H1 (cell line): ENCODE measurements around the gene ENDOV. TPM values are rescaled to one million over a fixed set of nuclear protein-coding genes. Genes with fewer than 3 reads are reported as not detected.

ENCODE experiments used
- CTCF ChIA-PET: fragments of 300-600 bp; sonication (Branson Sonifier 250); formaldehyde crosslinking; loops from one replicate; lab custom pipeline; 2021; ENCODE audit not compliant: partially characterized antibody; lab: Charles Lee
- POLR2A ChIA-PET: fragments of 300-600 bp; sonication (Branson Sonifier 250); formaldehyde crosslinking; loops from one replicate; lab custom pipeline; 2021; ENCODE audit warnings: inconsistent platforms; ENCODE audit not compliant: partially characterized antibody; lab: Charles Lee
- DNase-seq, 2 experiments: peaks; one replicate each; pipeline versions ENCODE4 v3.0.0 to v3.0.0-alpha.2; 2010 to 2022; ENCODE audit warnings: low spot score in 2 of 2, low read depth in 1 of 2, mixed read lengths in 1 of 2
- FAIRE-seq: peaks from 2 replicates; lab custom pipeline; 2011; peaks lifted over from hg19 to GRCh38; lab: Jason Lieb, UNC
- H2AFZ ChIP-seq: 2 replicates; pipeline ENCODE4 v1.8.1; 2012; ENCODE audit warnings: low read length, inconsistent platforms
- H2AK5ac ChIP-seq: 2 replicates; pipeline ENCODE4 v1.6.1; 2013; ENCODE audit warnings: low read depth, low read length
- H2BK120ac ChIP-seq: replicated peaks from 2 replicates; pipeline ENCODE3; 2013; ENCODE audit warnings: low read depth, low read length, inconsistent platforms
- H2BK12ac ChIP-seq: 2 replicates; pipeline ENCODE4 v1.6.1; 2013; ENCODE audit warnings: low read depth, low read length
- H2BK15ac ChIP-seq: 2 replicates; pipeline ENCODE4 v1.6.1; 2013; ENCODE audit warnings: low read length
- H2BK20ac ChIP-seq: 2 replicates; pipeline ENCODE4 v1.6.1; 2013; ENCODE audit warnings: low read length
- H2BK5ac ChIP-seq: 2 replicates; pipeline ENCODE4 v1.6.1; 2013; ENCODE audit warnings: low read depth, low read length
- H3K14ac ChIP-seq: 2 replicates; pipeline ENCODE4 v1.6.1; 2013; ENCODE audit warnings: inconsistent platforms; ENCODE audit not compliant: insufficient read length
- H3K18ac ChIP-seq: 2 replicates; pipeline ENCODE4 v1.6.1; 2013; ENCODE audit warnings: low read length; ENCODE audit errors: extremely low read depth
- H3K23ac ChIP-seq: 2 replicates; pipeline ENCODE4 v1.6.1; 2013; ENCODE audit warnings: inconsistent platforms; ENCODE audit not compliant: insufficient read length
- H3K23me2 ChIP-seq: 2 replicates; pipeline ENCODE4 v1.6.1; 2013; ENCODE audit warnings: low read depth, low read length
- H3K27ac ChIP-seq: 2 replicates; pipeline ENCODE4 v1.6.1; 2011; ENCODE audit warnings: low read depth, low read length, inconsistent platforms
- H3K27me3 ChIP-seq, 4 experiments: replicated peaks in 1 of 4; 1 replicate in 1 of 4; 2 replicates in 3 of 4; pipeline versions ENCODE4 v1.6.1 to v1.8.1; 2011 to 2013; ENCODE audit warnings: low read length in 3 of 4, mild to moderate bottlenecking in 3 of 4, inconsistent platforms in 2 of 4, mixed read lengths in 2 of 4, moderate library complexity in 1 of 4; ENCODE audit not compliant: control insufficient read depth in 3 of 4, insufficient read depth in 3 of 4; ENCODE audit errors: extremely low read depth in 1 of 4
- H3K36me3 ChIP-seq, 4 experiments: 2 replicates each; pipeline versions ENCODE4 v1.6.1 to v1.8.1; 2011 to 2013; ENCODE audit warnings: mild to moderate bottlenecking in 4 of 4, low read length in 3 of 4, moderate library complexity in 2 of 4, control low read depth in 1 of 4, inconsistent platforms in 1 of 4; ENCODE audit not compliant: insufficient read depth in 4 of 4, control insufficient read depth in 2 of 4
- H3K4ac ChIP-seq: replicated peaks from 2 replicates; pipeline ENCODE3; 2013; ENCODE audit warnings: low read length, low read depth, mixed read lengths, inconsistent platforms; ENCODE audit not compliant: insufficient read length
- H3K4me1 ChIP-seq, 4 experiments: replicated peaks in 1 of 4; 1 replicate in 1 of 4; 2 replicates in 3 of 4; pipeline versions ENCODE4 v1.6.1 to v1.8.1; 2011 to 2013; ENCODE audit warnings: low read length in 3 of 4, inconsistent platforms in 2 of 4, mixed read lengths in 1 of 4; ENCODE audit not compliant: insufficient read depth in 4 of 4, control insufficient read depth in 3 of 4
- H3K4me2 ChIP-seq, 2 experiments: 2 replicates each; pipeline versions ENCODE4 v1.6.1 to v1.8.1; 2011 to 2013; ENCODE audit warnings: low read depth in 2 of 2, low read length in 2 of 2, control low read depth in 1 of 2, inconsistent platforms in 1 of 2, mild to moderate bottlenecking in 1 of 2; ENCODE audit not compliant: insufficient read depth in 1 of 2
- H3K4me3 ChIP-seq, 4 experiments: fragments of 200-600, 300-600 bp in 1 of 4; sonication (generic), shearing (Covaris generic), sonication (Bioruptor Twin) in 1 of 4; 2 replicates each; pipeline versions ENCODE4 v1.5.1 to v1.8.1; 2011 to 2016; ENCODE audit warnings: low read length in 4 of 4, low read depth in 3 of 4, control low read depth in 2 of 4, inconsistent platforms in 2 of 4, mild to moderate bottlenecking in 2 of 4, mixed read lengths in 1 of 4, moderate library complexity in 1 of 4; ENCODE audit not compliant: insufficient read depth in 2 of 4; ENCODE audit errors: extremely low read depth in 1 of 4
- H3K56ac ChIP-seq: replicated peaks from 2 replicates; pipeline ENCODE3; 2013; ENCODE audit warnings: low read depth, mild to moderate bottlenecking, mixed read lengths, low read length, inconsistent platforms; ENCODE audit not compliant: insufficient read length
- H3K79me1 ChIP-seq: 2 replicates; pipeline ENCODE4 v1.6.1; 2013; ENCODE audit warnings: low read depth, low read length, control low read depth
- H3K79me2 ChIP-seq, 2 experiments: 2 replicates each; pipeline versions ENCODE4 v1.6.1 to v1.8.1; 2012 to 2013; ENCODE audit warnings: low read length in 2 of 2, mild to moderate bottlenecking in 2 of 2, inconsistent platforms in 1 of 2; ENCODE audit not compliant: insufficient read depth in 2 of 2, control insufficient read depth in 1 of 2
- H3K9ac ChIP-seq, 4 experiments: replicated peaks in 1 of 4; 1 replicate in 1 of 4; 2 replicates in 3 of 4; pipeline versions ENCODE4 v1.6.1 to v1.8.1; 2011 to 2013; ENCODE audit warnings: low read depth in 3 of 4, low read length in 3 of 4, control low read depth in 2 of 4, mild to moderate bottlenecking in 2 of 4, moderate library complexity in 2 of 4, inconsistent platforms in 1 of 4; ENCODE audit errors: extremely low read depth in 1 of 4
- H3K9me3 ChIP-seq, 2 experiments: 2 replicates each; pipeline versions ENCODE4 v1.6.1 to v1.8.1; 2012 to 2013; ENCODE audit warnings: mild to moderate bottlenecking in 2 of 2, moderate library complexity in 2 of 2, control low read depth in 1 of 2, inconsistent platforms in 1 of 2, low read depth in 1 of 2, low read length in 1 of 2, mixed read lengths in 1 of 2; ENCODE audit not compliant: insufficient read depth in 2 of 2
- H4K20me1 ChIP-seq, 2 experiments: replicated peaks in 1 of 2; 2 replicates each; pipeline versions ENCODE3 to v1.8.1; 2011 to 2013; ENCODE audit warnings: inconsistent platforms in 2 of 2, low read length in 2 of 2, mild to moderate bottlenecking in 1 of 2; ENCODE audit not compliant: insufficient read depth in 2 of 2, control insufficient read depth in 1 of 2
- H4K5ac ChIP-seq: 2 replicates; pipeline ENCODE4 v1.6.1; 2013; ENCODE audit warnings: low read length, low read depth, mixed read lengths, inconsistent platforms; ENCODE audit not compliant: insufficient read length
- H4K8ac ChIP-seq: 2 replicates; pipeline ENCODE4 v1.8.0; 2013; ENCODE audit warnings: mild to moderate bottlenecking, moderate library complexity, low read length, inconsistent platforms; ENCODE audit not compliant: insufficient read depth; ENCODE audit errors: extremely low read depth
- H4K91ac ChIP-seq: replicated peaks from 2 replicates; pipeline ENCODE3; 2013; ENCODE audit warnings: low read length, mixed read lengths, inconsistent platforms; ENCODE audit not compliant: insufficient read length
- ASH2L ChIP-seq: fragments of 200-600, 300-600 bp; sonication (generic); IDR thresholded peaks from one replicate; pipeline ENCODE4 v1.7.1; 2017; ENCODE audit warnings: low read length
- WGBS, 2 experiments: shearing (Covaris generic) in 1 of 2; methylation state at CpG; one replicate each; pipeline versions ENCODE4 v1.1.6 to v1.1.7; 2013 to 2015; ENCODE audit warnings: low lambda C conversion rate in 2 of 2, mixed read lengths in 2 of 2, inconsistent platforms in 1 of 2, low coverage in 1 of 2, missing lambda C conversion rate in 1 of 2; ENCODE audit not compliant: insufficient replicate concordance in 2 of 2, insufficient coverage in 1 of 2, insufficient read length in 1 of 2; ENCODE audit errors: extremely low coverage in 1 of 2, missing lambda C conversion rate in 1 of 2; 5-methylcytosine and 5-hydroxymethylcytosine counted together
- polyA plus RNA-seq, 7 experiments: library from polyadenylated mRNA; depleted of rRNA in 3 of 7; stranded (reverse) in 5 of 7; unstranded in 2 of 7; fragments of >200 nt in 5 of 7; fragments of 200-250 nt in 2 of 7; gene quantifications; 1 replicate in 5 of 7; 2 replicates in 1 of 7; 4 replicates in 1 of 7; pipeline versions ENCODE4 v1.2.1 to v1.2.3, GENCODE V29; 2011 to 2013; ENCODE audit warnings: missing spikeins in 2 of 7, mixed read lengths in 2 of 7
- total RNA-seq: library from RNA; stranded (reverse); fragmentation: NEBNext Ultra II Directional; extraction: Animal tissue kit (Norgen Biotek cat#: 25700); gene quantifications from 2 replicates; pipeline ENCODE4 v1.2.1, GENCODE V29; 2021
- TF ChIP-seq, protein P1 (sequence below): IDR thresholded peaks from 2 replicates; pipeline ENCODE4 v1.6.1; 2011; ENCODE audit warnings: low read length, improper control_type of control experiment

ENDOV gene
- total and polyA plus RNA-seq, 2 of the 8 experiments (the other 6 are each of a cell fraction or from before 2014, with no cell fraction given) = 10.6 to 13.3 TPM

- no peak overlapping the region for H2BK5ac ChIP-seq
- no peak overlapping the region for H2AK5ac ChIP-seq
- H2BK120ac ChIP-seq = no peak overlapping the region
- H3K79me1 ChIP-seq = no peaks in the 10 kb centered on the region
- H4K5ac ChIP-seq = no peak overlapping the region
- DNase-seq (no peak), FAIRE-seq (no peak)
- H3K4me3 ChIP-seq = no peak overlapping the region
- no peak overlapping the region for H3K4me2 ChIP-seq
- no peaks in the 10 kb centered on the region for H3K4me1 ChIP-seq
- no peaks in the 10 kb centered on the region for H3K79me2 ChIP-seq
- no peak overlapping the region for H2BK20ac ChIP-seq
- no peak overlapping the region for H3K18ac ChIP-seq
- no peaks in the 10 kb centered on the region for H3K36me3 ChIP-seq
- H2BK12ac ChIP-seq = no peak overlapping the region
- no peak overlapping the region for H3K27ac ChIP-seq
- H3K9ac ChIP-seq = no peak overlapping the region
- no peak overlapping the region for H4K8ac ChIP-seq
- no peak overlapping the region for H2BK15ac ChIP-seq
- no peak overlapping the region for H4K91ac ChIP-seq
- H3K14ac ChIP-seq = no peak overlapping the region
- H3K4ac ChIP-seq = no peak overlapping the region
- ChIA-PET CTCF (interaction anchor here (0.7 to 1.4 kb wide), 3 partner anchors 19 to 552 kb away, joined by 3 to 5 read pairs (median 3); no protein-coding TSS in a partner anchor), POLR2A (no interaction called here)
- no peaks in the 10 kb centered on the region for H3K23me2 ChIP-seq
- H2AFZ ChIP-seq = no peak overlapping the region
- no peak overlapping the region for H3K56ac ChIP-seq
- TF ChIP-seq, protein P1, sequence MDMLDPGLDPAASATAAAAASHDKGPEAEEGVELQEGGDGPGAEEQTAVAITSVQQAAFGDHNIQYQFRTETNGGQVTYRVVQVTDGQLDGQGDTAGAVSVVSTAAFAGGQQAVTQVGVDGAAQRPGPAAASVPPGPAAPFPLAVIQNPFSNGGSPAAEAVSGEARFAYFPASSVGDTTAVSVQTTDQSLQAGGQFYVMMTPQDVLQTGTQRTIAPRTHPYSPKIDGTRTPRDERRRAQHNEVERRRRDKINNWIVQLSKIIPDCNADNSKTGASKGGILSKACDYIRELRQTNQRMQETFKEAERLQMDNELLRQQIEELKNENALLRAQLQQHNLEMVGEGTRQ = no peak
- no peak for TF ChIP-seq ASH2L
- WGBS, 2 experiments = 68% methylated on average over 6 of the region's 6 CpGs; no CpG with 5 or more reads in 1 of the 2 experiments
- H3K27me3 ChIP-seq = peaks cover 1 to 6% (median 4%) of the 10 kb centered on the region in 4 experiments; a peak in 6 of 7 replicates
- no peaks in the 10 kb centered on the region for H4K20me1 ChIP-seq
- H3K9me3 ChIP-seq = no peaks in the 10 kb centered on the region
- H3K23ac ChIP-seq = no peak overlapping the region
These were observed 6.1 kb upstream of the ENDOV start for GRCh38 chr17:80408872-80409271.
